Limb (tissue), 2 donors: ENCODE measurements around the gene ODAD3.
A peak's percentile ranks its signal among the peaks of the same experiment; 100 is the strongest.

Experiments used
- DNase-seq, 2 donors: peaks; one replicate each; pipeline ENCODE4 v3.0.0-alpha.2; 2016; ENCODE audit errors: extremely low spot score in 2 of 2

The ODAD3 gene

DNA sequence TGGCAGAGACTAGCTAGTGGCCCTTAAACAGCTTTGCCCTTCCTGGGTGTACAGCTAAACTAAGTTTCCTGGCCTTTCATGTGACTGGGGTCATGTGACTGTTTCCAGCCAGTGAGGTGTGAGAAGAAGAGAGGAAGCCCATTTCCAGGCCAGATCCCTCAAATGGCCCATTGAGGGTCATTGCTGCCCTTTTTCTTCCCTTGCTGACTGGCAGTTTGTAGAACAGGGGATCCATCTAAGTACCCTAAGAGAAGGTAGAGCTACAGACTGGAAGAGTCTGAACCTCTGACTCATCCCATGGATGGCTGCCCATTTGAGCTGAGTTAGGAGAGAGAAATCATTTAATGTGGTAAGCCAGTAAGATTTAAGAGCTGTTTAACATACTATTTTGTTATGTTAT is 57.7 kb downstream of the ODAD3 start:
- no peak for DNase-seq

DNA sequence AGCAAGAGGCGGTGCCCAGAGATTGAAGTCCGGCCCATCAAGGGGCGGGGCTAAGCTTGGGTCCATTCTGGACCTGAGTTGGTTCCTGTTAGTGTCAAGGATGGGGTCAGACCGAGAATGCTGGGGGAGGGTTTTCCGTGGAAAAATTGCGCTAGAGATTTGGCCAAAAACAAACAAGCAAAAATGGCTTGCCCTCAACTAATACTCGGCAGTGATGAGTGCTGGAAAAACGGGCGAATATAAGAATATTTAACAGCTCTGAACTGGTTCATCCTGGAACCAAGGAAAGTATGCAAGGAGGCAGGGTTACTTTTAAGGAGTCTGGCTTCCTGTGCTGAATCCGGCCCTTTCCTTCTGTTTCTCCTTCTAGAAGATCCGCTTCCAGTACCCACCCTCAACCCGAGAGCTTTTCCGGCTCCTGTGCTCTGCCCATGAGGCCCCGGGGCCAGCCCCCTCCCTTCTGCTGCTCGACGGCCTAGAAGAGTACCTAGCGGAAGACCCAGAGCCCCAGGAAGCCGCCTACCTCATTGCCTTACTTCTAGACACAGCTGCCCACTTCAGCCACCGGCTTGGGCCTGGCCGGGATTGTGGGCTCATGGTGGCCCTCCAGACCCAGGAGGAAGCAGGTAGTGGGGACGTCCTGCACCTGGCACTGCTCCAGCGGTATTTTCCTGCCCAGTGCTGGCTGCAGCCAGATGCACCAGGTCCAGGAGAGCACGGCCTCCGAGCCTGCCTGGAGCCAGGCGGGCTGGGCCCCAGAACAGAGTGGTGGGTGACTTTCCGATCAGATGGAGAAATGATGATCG is 59.6 kb downstream of the ODAD3 start:
- DNase-seq, result peak; percentile 9 to 53

DNA sequence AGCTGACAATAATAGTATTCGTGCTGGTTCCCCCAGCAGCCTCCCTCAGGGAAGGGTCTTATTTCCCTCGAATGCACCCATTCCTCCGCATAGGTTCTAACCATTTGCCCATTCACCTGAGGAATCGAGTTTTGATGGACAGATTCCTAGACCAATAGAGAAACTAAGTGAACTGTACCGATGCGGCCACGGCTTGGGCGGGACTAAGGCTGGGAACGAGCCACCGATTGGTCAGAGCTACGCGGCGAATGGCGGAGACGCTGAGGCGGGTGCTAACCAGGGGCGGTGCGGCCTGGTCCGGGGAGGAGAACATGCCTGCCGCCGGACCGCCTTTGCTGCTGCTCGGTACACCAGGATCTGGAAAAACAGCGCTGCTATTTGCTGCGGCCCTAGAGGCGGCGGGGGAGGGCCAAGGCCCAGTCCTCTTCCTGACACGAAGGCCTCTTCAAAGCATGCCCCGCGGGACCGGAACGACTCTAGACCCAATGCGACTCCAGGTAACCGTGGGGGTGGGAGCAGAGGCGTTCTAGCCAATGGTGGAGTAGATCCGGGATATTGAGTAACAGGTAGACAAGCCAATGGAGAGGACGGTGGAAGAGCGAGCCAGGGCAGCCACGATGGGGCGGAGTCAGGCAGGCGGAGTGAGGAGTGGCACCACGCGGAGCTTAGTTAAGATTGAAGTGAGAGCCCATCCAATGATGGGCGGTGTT is 60.3 kb downstream of the ODAD3 start, which contains the start of gene SWSAP1:
TSS of gene SWSAP1 (plus strand) at position 234 of the 710 bp plus-strand sequence. CDS start at position 249, 15 bp downstream.
- peak; percentile 98 to 100 for DNase-seq

DNA sequence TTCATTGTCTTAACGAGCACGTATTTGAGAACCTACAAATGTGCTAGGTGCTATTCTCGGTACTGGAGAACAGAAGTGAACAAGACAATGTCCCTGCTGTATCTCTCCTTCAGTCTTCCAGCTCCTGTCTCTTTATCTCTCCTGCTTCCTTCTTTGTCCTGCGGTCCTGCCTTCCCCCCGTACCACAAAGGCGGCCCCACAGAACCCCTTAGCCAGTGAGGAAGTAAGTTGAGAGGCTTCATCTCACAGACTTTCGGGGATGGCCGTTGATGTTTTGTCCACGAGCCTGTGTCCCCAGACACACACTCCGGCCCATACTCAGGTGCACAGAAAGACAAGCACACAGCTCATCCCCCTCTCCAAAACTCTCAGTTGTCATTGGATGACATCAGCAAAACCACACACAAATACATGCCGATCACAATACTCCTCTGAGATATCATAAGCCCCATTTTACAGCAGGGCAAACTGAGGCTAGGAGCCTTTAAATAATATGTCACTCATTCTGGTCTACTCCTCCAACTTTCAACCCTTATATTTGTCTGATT is 61.0 kb downstream of the ODAD3 start:
- DNase-seq, result no peak

DNA sequence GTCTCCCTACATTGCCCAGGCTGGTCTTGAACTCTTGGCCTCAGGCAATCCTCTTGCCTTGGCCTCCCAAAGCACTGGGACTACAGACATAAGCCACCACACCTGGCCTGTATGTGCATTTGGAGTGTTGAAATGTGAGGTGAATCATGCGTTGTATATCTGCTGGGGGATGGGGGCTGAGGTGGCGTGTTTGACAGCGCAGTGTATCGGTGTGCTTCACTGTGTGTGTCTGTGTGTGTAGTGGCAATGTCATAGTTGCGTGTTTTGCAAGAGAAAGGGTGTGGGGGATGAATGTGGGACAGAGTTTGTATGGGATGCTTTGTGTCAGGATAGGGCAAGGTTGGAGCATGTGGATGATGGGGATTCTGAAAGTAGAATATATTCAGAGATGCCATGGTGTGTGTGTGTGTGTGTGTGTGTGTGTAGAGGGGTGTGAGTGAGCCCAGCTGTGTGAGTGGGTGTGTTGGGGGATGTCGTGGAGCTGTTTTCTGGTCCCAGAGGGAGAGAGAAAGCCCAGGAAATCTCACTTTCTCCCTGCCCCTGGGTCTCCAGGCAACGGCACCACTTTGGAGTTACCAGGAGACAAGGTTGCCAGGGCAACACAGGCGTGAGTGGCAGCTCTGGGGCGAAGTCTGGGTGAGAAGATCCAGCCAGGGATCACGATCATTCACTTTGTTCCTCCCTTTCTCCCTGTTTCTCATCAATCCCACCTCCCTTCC is 61.6 kb downstream of the ODAD3 start:
- peak in 1 of 2 donors; percentile 74 for DNase-seq

DNA sequence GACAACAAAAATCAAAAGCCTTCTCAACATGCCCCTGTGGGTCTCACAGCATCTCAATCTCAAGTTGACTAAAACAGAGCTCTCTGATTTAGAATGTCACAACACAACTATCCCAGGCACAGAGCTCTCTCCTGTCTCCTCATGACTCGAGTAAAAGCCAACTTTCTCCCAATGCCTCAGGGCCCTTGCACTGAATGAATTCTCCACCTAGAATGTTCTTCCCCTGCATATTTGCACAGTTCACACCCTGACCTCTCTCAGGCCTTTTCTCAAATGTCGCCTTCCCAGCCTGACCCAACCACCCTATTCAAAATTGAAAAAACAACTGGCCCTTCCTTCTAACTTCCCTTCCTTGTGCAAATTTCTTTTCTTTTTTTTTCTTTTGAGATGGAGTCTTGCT is 64.2 kb downstream of the ODAD3 start:
- DNase-seq, result no peak
